ENCODE data around the gene TRABD.

TRABD gene

GRCh38 chr22:50174382-50175190 lies 11.1 kb upstream of the TRABD start:
- DNase-seq: no peak

GRCh38 chr22:50175191-50175461 lies 10.6 kb upstream of the TRABD start:
- no peak for DNase-seq

- DNase-seq: no peak
These were observed 9.5 kb upstream of the TRABD start for GRCh38 chr22:50175921-50176849.

GRCh38 chr22:50176850-50177536 lies 8.7 kb upstream of the TRABD start:
- no peak for DNase-seq

- no peak for DNase-seq
These were observed 7.9 kb upstream of the TRABD start for GRCh38 chr22:50177537-50178470.

GRCh38 chr22:50178471-50178864 lies 7.2 kb upstream of the TRABD start:
- no peak for DNase-seq

GRCh38 chr22:50178871-50179869 lies 6.5 kb upstream of the TRABD start:
- no peak for DNase-seq

GRCh38 chr22:50179937-50180726 lies 5.6 kb upstream of the TRABD start:
- no peak for DNase-seq

GRCh38 chr22:50180727-50181521 lies 4.8 kb upstream of the TRABD start:
- no peak for DNase-seq

- no peak for DNase-seq
These were observed 3.3 kb upstream of the TRABD start for GRCh38 chr22:50182176-50183081.

- DNase-seq: no peak
These were observed 2.4 kb upstream of the TRABD start for GRCh38 chr22:50183141-50183971.

- peak; percentile 49 for DNase-seq
These were observed 1.5 kb upstream of the TRABD start for GRCh38 chr22:50184004-50184901.

GRCh38 chr22:50184902-50185374 lies 775 bp upstream of the TRABD start:
- no peak for DNase-seq

GRCh38 chr22:50186181-50186714 lies 535 bp downstream of the TRABD start:
- no peak for DNase-seq

GRCh38 chr22:50186761-50187523 lies 1.2 kb downstream of the TRABD start:
- DNase-seq: peak; percentile 29
